ENCODE measurements around the gene ZNF101.

The ZNF101 gene

GRCh38 chr19:19655051-19655594 lies 13.5 kb upstream of the ZNF101 start:
- no peak for TF ChIP-seq CTCF (IDR thresholded peaks at IDR 0.05; ENCODE audit: low read depth, low read length, missing control alignments)
- H3K4me3 ChIP-seq (replicated peaks; ENCODE audit: low read depth, low read length) = no peak overlapping the region
- no peak for DNase-seq (ENCODE audit: extremely low read depth, low read depth)

- DNase-seq (ENCODE audit: extremely low read depth, low read depth) = no peak
- H3K4me3 ChIP-seq (replicated peaks; ENCODE audit: low read depth, low read length) = no peak overlapping the region
- TF ChIP-seq CTCF (IDR thresholded peaks at IDR 0.05; ENCODE audit: low read depth, low read length, missing control alignments) = no peak
Measured at GRCh38 chr19:19655641-19656343, 12.8 kb upstream of the ZNF101 start.

GRCh38 chr19:19656451-19657396 lies 11.9 kb upstream of the ZNF101 start:
- no peak for DNase-seq (ENCODE audit: extremely low read depth, low read depth)
- TF ChIP-seq CTCF (IDR thresholded peaks at IDR 0.05; ENCODE audit: low read depth, low read length, missing control alignments) = no peak
- no peak overlapping the region for H3K4me3 ChIP-seq (replicated peaks; ENCODE audit: low read depth, low read length)

GRCh38 chr19:19657397-19657783 lies 11.2 kb upstream of the ZNF101 start:
- TF ChIP-seq CTCF (IDR thresholded peaks at IDR 0.05; ENCODE audit: low read depth, low read length, missing control alignments) = no peak
- no peak overlapping the region for H3K4me3 ChIP-seq (replicated peaks; ENCODE audit: low read depth, low read length)
- no peak for DNase-seq (ENCODE audit: extremely low read depth, low read depth)

- H3K4me3 ChIP-seq (replicated peaks; ENCODE audit: low read depth, low read length) = no peak overlapping the region
- DNase-seq (ENCODE audit: extremely low read depth, low read depth) = no peak
- no peak for TF ChIP-seq CTCF (IDR thresholded peaks at IDR 0.05; ENCODE audit: low read depth, low read length, missing control alignments)
Measured at GRCh38 chr19:19659646-19660245, 8.9 kb upstream of the ZNF101 start.

- peak overlapping the region; percentile 91 for H3K4me3 ChIP-seq (replicated peaks; ENCODE audit: low read depth, low read length)
- DNase-seq (ENCODE audit: extremely low read depth, low read depth) = no peak
- TF ChIP-seq CTCF (IDR thresholded peaks at IDR 0.05; ENCODE audit: low read depth, low read length, missing control alignments) = no peak
Measured at GRCh38 chr19:19661141-19661674, 7.4 kb upstream of the ZNF101 start.
